SKM-1 treated with dmso at 0.1 percent for 144 hours (cell line): ENCODE data around the gene CYP2C18.
"Not testable (repeated sequence)": the region's sequence is repeated elsewhere in the genome, so short reads cannot be mapped to it uniquely, and the experiment has no call there.

Experiments
- DNase-seq: peaks from one replicate; lab custom pipeline; 2025; ENCODE audit not compliant: unreplicated experiment; lab: John Stamatoyannopoulos, UW

CYP2C18 gene

GRCh38 chr10:94738588-94738987 is 55.1 kb downstream of the CYP2C18 start:
- DNase-seq: no peak

- no peak for DNase-seq
These were observed 63.6 kb downstream of the CYP2C18 start for GRCh38 chr10:94747137-94747536.

- DNase-seq: no peak
These were observed 64.3 kb downstream of the CYP2C18 start for GRCh38 chr10:94747838-94748237.

GRCh38 chr10:94757916-94758315 is 74.4 kb downstream of the CYP2C18 start:
- DNase-seq: no peak

- no peak for DNase-seq
These were observed 77.2 kb downstream of the CYP2C18 start for GRCh38 chr10:94760586-94761178.

GRCh38 chr10:94762393-94762792 is 78.9 kb downstream of the CYP2C18 start, which contains the start of gene CYP2C19:
Gene CYP2C19 (plus strand): TSS chr10:94762681. CDS start chr10:94762706, 25 bp downstream.
- DNase-seq: no peak

GRCh38 chr10:94775425-94775824 is 91.9 kb downstream of the CYP2C18 start:
- not testable (repeated sequence) for DNase-seq

- DNase-seq: no peak
These were observed 94.4 kb downstream of the CYP2C18 start for GRCh38 chr10:94777886-94778458.

GRCh38 chr10:94780844-94781243 is 97.3 kb downstream of the CYP2C18 start:
- no peak for DNase-seq

GRCh38 chr10:94784256-94784655 is 100.7 kb downstream of the CYP2C18 start:
- DNase-seq: no peak

- no peak for DNase-seq
These were observed 101.7 kb downstream of the CYP2C18 start for GRCh38 chr10:94785211-94785610.
